HepG2 (cell line): ENCODE data around the gene SP5. TPM values are rescaled to one million over a fixed set of nuclear protein-coding genes. Genes with fewer than 3 reads are reported as not detected.
A peak's percentile ranks its signal among the peaks of the same experiment; 100 is the strongest.

Experiments
- CBX5 ChIP-seq: sonication (generic); formaldehyde crosslinking; IDR thresholded peaks from 2 replicates; pipeline ENCODE4 v1.4.0; 2020; ENCODE audit warnings: missing genetic modification reagents, borderline replicate concordance
- ETV6 ChIP-seq: sonication (generic); formaldehyde crosslinking; conservative IDR thresholded peaks from 2 replicates; pipeline ENCODE4 v1.4.0; 2020; ENCODE audit warnings: missing genetic modification reagents
- FOXK1 ChIP-seq: sonication (generic); formaldehyde crosslinking; IDR thresholded peaks from 2 replicates; pipeline ENCODE4 v1.4.0; 2020; ENCODE audit warnings: low read depth, missing genetic modification reagents, borderline replicate concordance
- GZF1 ChIP-seq: sonication (generic); formaldehyde crosslinking; IDR thresholded peaks from 2 replicates; pipeline ENCODE4 v1.5.1; 2020; ENCODE audit warnings: mild to moderate bottlenecking, missing genetic modification reagents
- HOXA5 ChIP-seq: sonication (generic); formaldehyde crosslinking; IDR thresholded peaks from 2 replicates; pipeline ENCODE4 v1.4.0; 2020; ENCODE audit warnings: missing genetic modification reagents
- KDM5A ChIP-seq: fragments of 200-600 bp; sonication (generic); IDR thresholded peaks from 2 replicates; pipeline ENCODE4 v1.7.0; 2018; ENCODE audit warnings: antibody characterized with exemption, mild to moderate bottlenecking, low read length, borderline replicate concordance
- KLF12 ChIP-seq: sonication (generic); formaldehyde crosslinking; IDR thresholded peaks from 2 replicates; pipeline ENCODE4 v1.4.0; 2020; ENCODE audit warnings: missing genetic modification reagents, borderline replicate concordance
- ZNF136 ChIP-seq: sonication (generic); formaldehyde crosslinking; IDR thresholded peaks from 2 replicates; pipeline ENCODE4 v1.8.1; 2022; ENCODE audit warnings: low read depth, mild to moderate bottlenecking, moderate library complexity, missing genetic modification reagents
- ZNF850 ChIP-seq: sonication (generic); formaldehyde crosslinking; conservative IDR thresholded peaks from 2 replicates; pipeline ENCODE4 v1.9.0; 2021; ENCODE audit warnings: mild to moderate bottlenecking, missing genetic modification reagents
- polyA plus RNA-seq, 8 experiments: library from polyadenylated mRNA; depleted of rRNA in 3 of 8; stranded (reverse) in 7 of 8; unstranded in 1 of 8; fragments of >200 nt; fragmentation: Illumina TruSeq in 4 of 8; extraction: Trizol in 4 of 8; gene quantifications; 2 replicates each; pipeline versions ENCODE4 v1.2.1 to v1.2.3, GENCODE V29; 2011 to 2016; ENCODE audit warnings: low read depth in 4 of 8, missing spikeins in 1 of 8, mixed read lengths in 1 of 8; ENCODE audit not compliant: insufficient read depth in 1 of 8
- total RNA-seq, 5 experiments: library from RNA; depleted of rRNA; stranded (reverse); fragments of >200 nt; fragmentation: Illumina TruSeq; extraction: Trizol; gene quantifications; 2 replicates each; pipeline ENCODE4 v1.2.3, GENCODE V29; 2016; ENCODE audit warnings: low read depth in 1 of 5
- TF ChIP-seq, protein P1 (sequence below): sonication (generic); formaldehyde crosslinking; IDR thresholded peaks from 2 replicates; pipeline ENCODE4 v1.5.0; 2020; ENCODE audit warnings: missing genetic modification reagents
- TF ChIP-seq, protein P2 (sequence below): sonication (generic); formaldehyde crosslinking; conservative IDR thresholded peaks from 2 replicates; pipeline ENCODE4 v1.4.0; 2020; ENCODE audit warnings: mild to moderate bottlenecking, missing genetic modification reagents, moderate library complexity
- TF ChIP-seq, protein P3 (sequence below): IDR thresholded peaks from 2 replicates; pipeline ENCODE4 v1.6.1; 2016; ENCODE audit warnings: mild to moderate bottlenecking
- TF ChIP-seq, protein P4 (sequence below): sonication (generic); formaldehyde crosslinking; IDR thresholded peaks from 2 replicates; pipeline ENCODE4 v1.5.1; 2020; ENCODE audit warnings: missing genetic modification reagents, mild to moderate bottlenecking, borderline replicate concordance
- TF ChIP-seq, protein P5 (sequence below): sonication (generic); formaldehyde crosslinking; IDR thresholded peaks from 2 replicates; pipeline ENCODE4 v1.4.0; 2020; ENCODE audit warnings: missing genetic modification reagents, borderline replicate concordance

Gene SP5
- total and polyA plus RNA-seq, 2 of the 13 experiments (the other 11 are each of a cell fraction or from before 2014, with no cell fraction given), result 50.8 to 119 TPM

DNA sequence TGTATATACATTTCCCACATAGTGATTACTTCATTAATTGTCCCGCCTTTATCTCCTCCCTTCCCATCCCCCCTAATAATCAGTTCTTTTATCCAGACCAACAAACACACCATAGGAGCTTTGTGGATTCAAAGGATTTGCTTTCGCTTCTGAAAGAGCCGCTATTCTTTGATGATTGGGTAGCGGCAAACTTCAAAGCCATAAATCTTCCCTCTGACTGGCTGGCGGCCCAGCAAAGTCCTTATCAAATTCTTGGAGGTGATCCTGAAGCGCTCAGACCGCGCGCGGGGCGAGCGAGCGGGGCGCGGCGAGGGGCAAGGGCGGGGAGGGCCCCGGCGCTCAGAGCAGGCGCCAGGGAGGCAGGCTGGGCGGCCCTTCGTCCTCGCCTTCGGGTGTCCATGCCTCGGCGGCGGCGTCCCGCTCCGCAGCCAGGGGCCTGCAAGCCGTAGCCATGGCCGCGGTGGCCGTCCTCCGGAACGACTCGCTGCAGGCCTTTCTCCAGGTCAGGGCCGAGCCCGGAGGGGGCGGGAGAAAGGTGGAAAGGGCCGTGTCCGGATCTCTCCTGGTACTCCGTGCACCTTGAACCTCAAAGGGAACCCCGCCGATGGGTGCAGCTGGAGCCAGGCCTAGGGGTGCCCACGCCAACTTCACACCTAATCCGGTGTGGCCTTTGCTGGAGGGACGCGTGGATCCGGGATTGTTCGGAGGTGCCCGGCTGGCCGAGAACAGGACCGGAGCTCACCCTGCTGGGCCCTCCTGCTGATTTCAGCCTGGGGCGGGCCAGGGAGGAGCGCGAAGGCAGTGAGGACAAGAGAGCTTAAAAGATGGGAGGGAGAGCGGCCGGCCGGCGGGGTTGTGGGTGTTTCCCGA, at the start of gene SP5 (continued):
- TF ChIP-seq, protein P1, sequence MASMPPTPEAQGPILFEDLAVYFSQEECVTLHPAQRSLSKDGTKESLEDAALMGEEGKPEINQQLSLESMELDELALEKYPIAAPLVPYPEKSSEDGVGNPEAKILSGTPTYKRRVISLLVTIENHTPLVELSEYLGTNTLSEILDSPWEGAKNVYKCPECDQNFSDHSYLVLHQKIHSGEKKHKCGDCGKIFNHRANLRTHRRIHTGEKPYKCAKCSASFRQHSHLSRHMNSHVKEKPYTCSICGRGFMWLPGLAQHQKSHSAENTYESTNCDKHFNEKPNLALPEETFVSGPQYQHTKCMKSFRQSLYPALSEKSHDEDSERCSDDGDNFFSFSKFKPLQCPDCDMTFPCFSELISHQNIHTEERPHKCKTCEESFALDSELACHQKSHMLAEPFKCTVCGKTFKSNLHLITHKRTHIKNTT (CRISPR knock-in tag), result peak; percentile 89; the same call in 1 of the 2 replicates
- TF ChIP-seq, protein P2, sequence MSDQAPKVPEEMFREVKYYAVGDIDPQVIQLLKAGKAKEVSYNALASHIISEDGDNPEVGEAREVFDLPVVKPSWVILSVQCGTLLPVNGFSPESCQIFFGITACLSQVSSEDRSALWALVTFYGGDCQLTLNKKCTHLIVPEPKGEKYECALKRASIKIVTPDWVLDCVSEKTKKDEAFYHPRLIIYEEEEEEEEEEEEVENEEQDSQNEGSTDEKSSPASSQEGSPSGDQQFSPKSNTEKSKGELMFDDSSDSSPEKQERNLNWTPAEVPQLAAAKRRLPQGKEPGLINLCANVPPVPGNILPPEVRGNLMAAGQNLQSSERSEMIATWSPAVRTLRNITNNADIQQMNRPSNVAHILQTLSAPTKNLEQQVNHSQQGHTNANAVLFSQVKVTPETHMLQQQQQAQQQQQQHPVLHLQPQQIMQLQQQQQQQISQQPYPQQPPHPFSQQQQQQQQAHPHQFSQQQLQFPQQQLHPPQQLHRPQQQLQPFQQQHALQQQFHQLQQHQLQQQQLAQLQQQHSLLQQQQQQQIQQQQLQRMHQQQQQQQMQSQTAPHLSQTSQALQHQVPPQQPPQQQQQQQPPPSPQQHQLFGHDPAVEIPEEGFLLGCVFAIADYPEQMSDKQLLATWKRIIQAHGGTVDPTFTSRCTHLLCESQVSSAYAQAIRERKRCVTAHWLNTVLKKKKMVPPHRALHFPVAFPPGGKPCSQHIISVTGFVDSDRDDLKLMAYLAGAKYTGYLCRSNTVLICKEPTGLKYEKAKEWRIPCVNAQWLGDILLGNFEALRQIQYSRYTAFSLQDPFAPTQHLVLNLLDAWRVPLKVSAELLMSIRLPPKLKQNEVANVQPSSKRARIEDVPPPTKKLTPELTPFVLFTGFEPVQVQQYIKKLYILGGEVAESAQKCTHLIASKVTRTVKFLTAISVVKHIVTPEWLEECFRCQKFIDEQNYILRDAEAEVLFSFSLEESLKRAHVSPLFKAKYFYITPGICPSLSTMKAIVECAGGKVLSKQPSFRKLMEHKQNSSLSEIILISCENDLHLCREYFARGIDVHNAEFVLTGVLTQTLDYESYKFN, result peak; percentile 90
- TF ChIP-seq HOXA5, result peak; percentile 79
- TF ChIP-seq ETV6 (CRISPR knock-in tag), result peak; percentile 87
- TF ChIP-seq, protein P3, sequence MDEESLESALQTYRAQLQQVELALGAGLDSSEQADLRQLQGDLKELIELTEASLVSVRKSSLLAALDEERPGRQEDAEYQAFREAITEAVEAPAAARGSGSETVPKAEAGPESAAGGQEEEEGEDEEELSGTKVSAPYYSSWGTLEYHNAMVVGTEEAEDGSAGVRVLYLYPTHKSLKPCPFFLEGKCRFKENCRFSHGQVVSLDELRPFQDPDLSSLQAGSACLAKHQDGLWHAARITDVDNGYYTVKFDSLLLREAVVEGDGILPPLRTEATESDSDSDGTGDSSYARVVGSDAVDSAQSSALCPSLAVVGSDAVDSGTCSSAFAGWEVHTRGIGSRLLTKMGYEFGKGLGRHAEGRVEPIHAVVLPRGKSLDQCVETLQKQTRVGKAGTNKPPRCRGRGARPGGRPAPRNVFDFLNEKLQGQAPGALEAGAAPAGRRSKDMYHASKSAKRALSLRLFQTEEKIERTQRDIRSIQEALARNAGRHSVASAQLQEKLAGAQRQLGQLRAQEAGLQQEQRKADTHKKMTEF (CRISPR knock-in tag), result peak; percentile 85
- no peak; the same call in 1 of the 2 replicates for TF ChIP-seq GZF1 (CRISPR knock-in tag)
- TF ChIP-seq ZNF850, result peak; percentile 63; the same call in 1 of the 2 replicates
- TF ChIP-seq FOXK1 (CRISPR knock-in tag), result peak; percentile 70; the same call in 1 of the 2 replicates
- peak; percentile 27; the same call in 1 of the 2 replicates for TF ChIP-seq CBX5 (CRISPR knock-in tag)
- 0 out of 2 replicates have a peak, but pooled peaks have one; percentile 1 for TF ChIP-seq ZNF136 (CRISPR knock-in tag)
- TF ChIP-seq, protein P4, sequence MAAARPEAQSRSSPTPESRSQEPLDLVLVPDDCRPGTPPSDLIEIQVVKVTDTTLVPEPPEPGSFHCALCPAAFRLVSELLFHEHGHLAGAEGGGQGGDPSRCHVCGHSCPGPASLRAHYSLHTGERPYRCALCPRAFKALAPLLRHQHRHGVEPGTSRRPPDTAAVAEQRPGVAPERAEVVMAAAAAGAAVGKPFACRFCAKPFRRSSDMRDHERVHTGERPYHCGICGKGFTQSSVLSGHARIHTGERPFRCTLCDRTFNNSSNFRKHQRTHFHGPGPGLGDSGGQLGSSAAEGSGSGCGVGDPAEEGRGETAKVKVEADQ (CRISPR knock-in tag), result 0 out of 2 replicates have a peak, but pooled peaks have one; percentile 80
- TF ChIP-seq KDM5A, result peak; percentile 16; the same call in 1 of the 2 replicates
- TF ChIP-seq, protein P5, sequence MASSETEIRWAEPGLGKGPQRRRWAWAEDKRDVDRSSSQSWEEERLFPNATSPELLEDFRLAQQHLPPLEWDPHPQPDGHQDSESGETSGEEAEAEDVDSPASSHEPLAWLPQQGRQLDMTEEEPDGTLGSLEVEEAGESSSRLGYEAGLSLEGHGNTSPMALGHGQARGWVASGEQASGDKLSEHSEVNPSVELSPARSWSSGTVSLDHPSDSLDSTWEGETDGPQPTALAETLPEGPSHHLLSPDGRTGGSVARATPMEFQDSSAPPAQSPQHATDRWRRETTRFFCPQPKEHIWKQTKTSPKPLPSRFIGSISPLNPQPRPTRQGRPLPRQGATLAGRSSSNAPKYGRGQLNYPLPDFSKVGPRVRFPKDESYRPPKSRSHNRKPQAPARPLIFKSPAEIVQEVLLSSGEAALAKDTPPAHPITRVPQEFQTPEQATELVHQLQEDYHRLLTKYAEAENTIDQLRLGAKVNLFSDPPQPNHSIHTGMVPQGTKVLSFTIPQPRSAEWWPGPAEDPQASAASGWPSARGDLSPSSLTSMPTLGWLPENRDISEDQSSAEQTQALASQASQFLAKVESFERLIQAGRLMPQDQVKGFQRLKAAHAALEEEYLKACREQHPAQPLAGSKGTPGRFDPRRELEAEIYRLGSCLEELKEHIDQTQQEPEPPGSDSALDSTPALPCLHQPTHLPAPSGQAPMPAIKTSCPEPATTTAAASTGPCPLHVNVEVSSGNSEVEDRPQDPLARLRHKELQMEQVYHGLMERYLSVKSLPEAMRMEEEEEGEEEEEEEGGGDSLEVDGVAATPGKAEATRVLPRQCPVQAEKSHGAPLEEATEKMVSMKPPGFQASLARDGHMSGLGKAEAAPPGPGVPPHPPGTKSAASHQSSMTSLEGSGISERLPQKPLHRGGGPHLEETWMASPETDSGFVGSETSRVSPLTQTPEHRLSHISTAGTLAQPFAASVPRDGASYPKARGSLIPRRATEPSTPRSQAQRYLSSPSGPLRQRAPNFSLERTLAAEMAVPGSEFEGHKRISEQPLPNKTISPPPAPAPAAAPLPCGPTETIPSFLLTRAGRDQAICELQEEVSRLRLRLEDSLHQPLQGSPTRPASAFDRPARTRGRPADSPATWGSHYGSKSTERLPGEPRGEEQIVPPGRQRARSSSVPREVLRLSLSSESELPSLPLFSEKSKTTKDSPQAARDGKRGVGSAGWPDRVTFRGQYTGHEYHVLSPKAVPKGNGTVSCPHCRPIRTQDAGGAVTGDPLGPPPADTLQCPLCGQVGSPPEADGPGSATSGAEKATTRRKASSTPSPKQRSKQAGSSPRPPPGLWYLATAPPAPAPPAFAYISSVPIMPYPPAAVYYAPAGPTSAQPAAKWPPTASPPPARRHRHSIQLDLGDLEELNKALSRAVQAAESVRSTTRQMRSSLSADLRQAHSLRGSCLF (CRISPR knock-in tag), result no peak
- peak; percentile 77; the same call in 1 of the 2 replicates for TF ChIP-seq KLF12 (CRISPR knock-in tag)
